H9 (cell line): ENCODE data around the gene ARHGAP25. TPM values are rescaled to one million over a fixed set of nuclear protein-coding genes. Genes with fewer than 3 reads are reported as not detected.

Experiments used
- DNase-seq: peaks from one replicate; pipeline ENCODE4 v3.0.0-alpha.2; 2017
- H2AFZ ChIP-seq: one replicate; pipeline ENCODE4 v1.6.1; 2013; ENCODE audit warnings: mild to moderate bottlenecking, low read length, control low read depth, moderate library complexity
- H2AK5ac ChIP-seq: 2 replicates; pipeline ENCODE4 v1.6.1; 2013; ENCODE audit warnings: low read length, control low read depth, mixed read lengths; ENCODE audit not compliant: insufficient read length
- H2BK120ac ChIP-seq: one replicate; pipeline ENCODE4 v1.6.1; 2013; ENCODE audit warnings: low read depth, mild to moderate bottlenecking, low read length, control low read depth, inconsistent platforms; ENCODE audit not compliant: poor library complexity, severe bottlenecking
- H2BK12ac ChIP-seq: 2 replicates; pipeline ENCODE4 v1.6.1; 2013; ENCODE audit warnings: low read length, control low read depth, mixed read lengths, low read depth; ENCODE audit not compliant: insufficient read length
- H2BK15ac ChIP-seq: 2 replicates; pipeline ENCODE4 v1.6.1; 2013; ENCODE audit warnings: low read depth, low read length, control low read depth
- H2BK20ac ChIP-seq: one replicate; pipeline ENCODE4 v1.6.1; 2013; ENCODE audit warnings: low read depth, mild to moderate bottlenecking, low read length, control low read depth, inconsistent platforms; ENCODE audit not compliant: poor library complexity, severe bottlenecking
- H2BK5ac ChIP-seq: 2 replicates; pipeline ENCODE4 v1.6.1; 2013; ENCODE audit warnings: low read length, control low read depth, mixed read lengths; ENCODE audit not compliant: insufficient read length
- H3K14ac ChIP-seq: 2 replicates; pipeline ENCODE4 v1.6.1; 2013; ENCODE audit warnings: low read length, control low read depth; ENCODE audit not compliant: insufficient read depth
- H3K18ac ChIP-seq: 2 replicates; pipeline ENCODE4 v1.6.1; 2013; ENCODE audit warnings: low read depth, mild to moderate bottlenecking, mixed read lengths, low read length, control low read depth; ENCODE audit not compliant: insufficient read length
- H3K23ac ChIP-seq: 2 replicates; pipeline ENCODE4 v1.6.1; 2013; ENCODE audit warnings: low read length, control low read depth, mixed read lengths, low read depth; ENCODE audit not compliant: insufficient read length
- H3K23me2 ChIP-seq: 2 replicates; pipeline ENCODE4 v1.6.1; 2013; ENCODE audit warnings: low read depth, mild to moderate bottlenecking, mixed read lengths, low read length, control low read depth; ENCODE audit not compliant: insufficient read length, poor library complexity, severe bottlenecking
- H3K27ac ChIP-seq: 2 replicates; pipeline ENCODE4 v1.5.1; 2013; ENCODE audit warnings: low read length, control low read depth, mixed read lengths, low read depth; ENCODE audit not compliant: insufficient read length
- H3K27me3 ChIP-seq: 2 replicates; pipeline ENCODE4 v1.6.1; 2013; ENCODE audit warnings: low read length, control low read depth, inconsistent platforms; ENCODE audit not compliant: insufficient read depth
- H3K4ac ChIP-seq: 2 replicates; pipeline ENCODE4 v1.6.1; 2013; ENCODE audit warnings: low read depth, mild to moderate bottlenecking, control low read depth, inconsistent platforms, low read length, moderate library complexity
- H3K4me1 ChIP-seq: 2 replicates; pipeline ENCODE4 v1.6.1; 2013; ENCODE audit warnings: low read length, control low read depth, inconsistent platforms; ENCODE audit not compliant: insufficient read depth
- H3K4me2 ChIP-seq: 2 replicates; pipeline ENCODE4 v1.6.1; 2013; ENCODE audit warnings: low read length, control low read depth, mixed read lengths; ENCODE audit not compliant: insufficient read length, insufficient read depth
- H3K56ac ChIP-seq: 2 replicates; pipeline ENCODE4 v1.6.1; 2013; ENCODE audit warnings: low read depth, mild to moderate bottlenecking, mixed read lengths, low read length, control low read depth; ENCODE audit not compliant: insufficient read length
- H3K79me1 ChIP-seq: 2 replicates; pipeline ENCODE4 v1.6.1; 2013; ENCODE audit warnings: low read depth, mild to moderate bottlenecking, moderate library complexity, low read length, control low read depth, inconsistent platforms; ENCODE audit not compliant: insufficient read depth, poor library complexity, severe bottlenecking
- H3K79me2 ChIP-seq: 2 replicates; pipeline ENCODE4 v1.6.1; 2013; ENCODE audit warnings: low read length, control low read depth, inconsistent platforms; ENCODE audit not compliant: insufficient read depth
- H3K9ac ChIP-seq: 2 replicates; pipeline ENCODE4 v1.6.1; 2013; ENCODE audit warnings: low read length, control low read depth, mixed read lengths; ENCODE audit not compliant: insufficient read length; ENCODE audit errors: extremely low read depth
- H3K9me3 ChIP-seq: one replicate; pipeline ENCODE4 v1.6.1; 2013; ENCODE audit warnings: low read depth, low read length, inconsistent platforms; ENCODE audit not compliant: control insufficient read depth
- H3T11ph ChIP-seq: one replicate; pipeline ENCODE4 v1.6.1; 2013; ENCODE audit warnings: mild to moderate bottlenecking, low read length, control low read depth, inconsistent platforms
- H4K20me1 ChIP-seq: one replicate; pipeline ENCODE4 v1.6.1; 2013; ENCODE audit not compliant: control insufficient read depth, insufficient read length, insufficient read depth
- H4K5ac ChIP-seq: 2 replicates; pipeline ENCODE4 v1.6.1; 2013; ENCODE audit warnings: low read depth, mild to moderate bottlenecking, mixed read lengths, low read length, control low read depth; ENCODE audit not compliant: insufficient read length
- H4K8ac ChIP-seq: replicated peaks from 2 replicates; pipeline ENCODE4 v1.6.1; 2013; ENCODE audit warnings: low read length, control low read depth, mixed read lengths, low read depth; ENCODE audit not compliant: insufficient read length
- H4K91ac ChIP-seq: 2 replicates; pipeline ENCODE4 v1.6.1; 2013; ENCODE audit warnings: low read depth, mild to moderate bottlenecking, moderate library complexity, mixed read lengths, low read length, control low read depth; ENCODE audit not compliant: insufficient read length
- H3K27ac Mint-ChIP-seq, 3 experiments: 2 replicates in 2 of 3; 3 replicates in 1 of 3; pipeline ENCODE4 v1.8.0; 2020 to 2021; ENCODE audit warnings: mixed read lengths in 3 of 3, mild to moderate bottlenecking in 1 of 3, moderate library complexity in 1 of 3
- H3K27me3 Mint-ChIP-seq: 2 replicates; pipeline ENCODE4 v1.8.0; 2021; ENCODE audit warnings: low read depth, mild to moderate bottlenecking, moderate library complexity, mixed read lengths
- H3K36me3 Mint-ChIP-seq, 3 experiments: 2 replicates in 2 of 3; 3 replicates in 1 of 3; pipeline ENCODE4 v1.8.0; 2020 to 2021; ENCODE audit warnings: low read depth in 3 of 3, mixed read lengths in 3 of 3; ENCODE audit not compliant: insufficient read depth in 1 of 3
- H3K4me1 Mint-ChIP-seq, 2 experiments: 2 replicates each; pipeline ENCODE4 v1.8.0; 2020; ENCODE audit warnings: mixed read lengths in 2 of 2
- H3K4me3 Mint-ChIP-seq, 2 experiments: 2 replicates in 1 of 2; 3 replicates in 1 of 2; pipeline ENCODE4 v1.8.0; 2020 to 2021; ENCODE audit warnings: mild to moderate bottlenecking in 2 of 2, mixed read lengths in 2 of 2, moderate library complexity in 1 of 2
- H3K9me3 Mint-ChIP-seq, 2 experiments: 2 replicates in 1 of 2; 3 replicates in 1 of 2; pipeline ENCODE4 v1.8.0; 2020; ENCODE audit warnings: mild to moderate bottlenecking in 2 of 2, mixed read lengths in 2 of 2, moderate library complexity in 1 of 2
- CTCF ChIP-seq: fragments of 200-600 bp; sonication (generic); conservative IDR thresholded peaks from 3 replicates; pipeline ENCODE4 v1.8.0; 2021; ENCODE audit warnings: antibody characterized with exemption, mild to moderate bottlenecking
- WGBS: extraction: QIAGEN DNeasy Blood & Tissue Kit; methylation state at CpG from one replicate; pipeline ENCODE4 v1.1.7; 2013; ENCODE audit warnings: missing lambda C conversion rate, low lambda C conversion rate, mixed read lengths; ENCODE audit not compliant: insufficient read length; ENCODE audit errors: extremely low coverage; 5-methylcytosine and 5-hydroxymethylcytosine counted together
- total RNA-seq: library from RNA; stranded (reverse); gene quantifications from 2 replicates; pipeline ENCODE4 v1.2.1, GENCODE V29; 2021

ARHGAP25 gene
- total RNA-seq, 1 experiment from 2014 or later = 1.3 TPM

DNA sequence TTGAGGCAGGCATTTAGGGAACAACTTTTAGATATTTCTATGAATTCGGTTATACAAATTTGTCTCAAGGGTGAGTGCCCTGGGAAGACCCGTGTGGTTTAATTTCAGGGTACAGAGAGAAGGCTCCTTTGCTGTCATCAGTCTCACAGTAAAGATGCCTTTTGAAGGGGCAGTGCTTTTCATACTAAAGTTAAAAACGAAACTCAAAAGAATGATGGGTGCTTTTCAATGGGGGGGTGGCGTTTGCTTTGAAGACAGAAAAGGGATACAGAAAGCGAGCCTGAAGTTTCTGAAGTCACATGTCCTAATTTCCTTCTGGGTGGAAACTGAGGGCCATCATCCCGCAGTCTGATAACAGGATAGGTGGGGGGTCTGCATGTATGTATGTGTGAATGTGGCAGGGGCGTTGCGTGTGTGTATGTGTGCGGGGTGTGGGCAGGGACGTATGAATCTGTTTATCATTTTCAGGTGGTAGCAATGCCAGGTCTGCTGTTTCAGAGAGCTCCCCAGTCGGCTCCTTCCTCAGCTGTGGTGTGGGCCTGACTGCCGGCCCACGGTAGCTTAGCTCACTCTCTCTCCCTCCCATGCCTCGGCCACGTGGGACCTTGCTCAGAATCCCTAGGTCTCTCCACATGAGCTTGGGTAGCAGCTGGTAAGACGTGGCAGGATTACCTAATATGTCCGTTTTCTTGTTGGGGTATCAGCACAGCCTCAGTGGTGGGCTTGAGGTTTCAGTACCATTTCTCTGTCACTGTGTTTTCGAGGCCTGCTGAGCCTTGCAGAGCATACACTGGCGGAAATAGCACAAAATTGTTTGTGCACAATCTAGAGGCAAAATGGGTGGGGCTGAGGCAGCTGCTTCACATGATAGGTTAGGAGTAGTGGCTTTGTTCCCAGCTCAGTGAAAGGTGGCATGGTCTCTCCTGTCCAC lies 32.7 kb downstream of the ARHGAP25 start:
- Histone ChIP-seq H2BK20ac (no peak overlapping the region), H3K18ac (no peak overlapping the region), H3T11ph (no peak overlapping the region), H3K56ac (no peak overlapping the region), H3K79me1 (no peaks in the 10 kb centered on the region), H4K5ac (no peak overlapping the region), H3K4me2 (no peak overlapping the region), H4K20me1 (no peaks in the 10 kb centered on the region), H3K14ac (no peak overlapping the region), H2BK12ac (no peak overlapping the region), H2BK15ac (no peak overlapping the region), H3K4me1 (peaks cover 5% of the 10 kb centered on the region), H3K9ac (no peak overlapping the region), H3K9me3 (no peaks in the 10 kb centered on the region), H2AFZ (no peak overlapping the region), H3K27me3 (no peaks in the 10 kb centered on the region), H3K27ac (no peak overlapping the region), H3K79me2 (no peaks in the 10 kb centered on the region), H2BK120ac (no peak overlapping the region), H4K8ac (no peak overlapping the region), H3K4ac (no peak overlapping the region), H2AK5ac (no peak overlapping the region), H2BK5ac (no peak overlapping the region), H4K91ac (no peak overlapping the region), H3K23ac (no peak overlapping the region), H3K23me2 (no peaks in the 10 kb centered on the region)
- H3K9me3 Mint-ChIP-seq = no peaks in the 10 kb centered on the region; a peak in 1 of 5 replicates
- whole genome bisulfite sequencing = no CpG with 5 or more reads among the region's 19 CpGs
- no peaks in the 10 kb centered on the region; a peak in 1 of 7 replicates for H3K36me3 Mint-ChIP-seq
- peak overlapping the region in 1 of 3 experiments; percentile 63; a peak in 2 of 7 replicates for H3K27ac Mint-ChIP-seq
- peaks cover 27 to 37% of the 10 kb centered on the region in 2 experiments for H3K4me1 Mint-ChIP-seq
- no peak overlapping the region for H3K4me3 Mint-ChIP-seq
- TF ChIP-seq CTCF = no peak
- no peak for DNase-seq
- H3K27me3 Mint-ChIP-seq = no peaks in the 10 kb centered on the region
